B cell (primary cell): Measurements from ENCODE around the gene RIC8A. TPM values are rescaled to one million over a fixed set of nuclear protein-coding genes. Genes with fewer than 3 reads are reported as not detected.

ENCODE experiments used
- ATAC-seq: fragments of 200-7000 bp; cut with Tn5 transposase; one replicate; pipeline ENCODE4 v1.10.0; 2021; ENCODE audit warnings: low read depth, mild to moderate bottlenecking, moderate number of reproducible peaks, moderate library complexity
- CTCF ChIA-PET: fragments of 350-600 bp; sonication (Branson Sonifier 250); formaldehyde crosslinking; loops from one replicate; lab custom pipeline; 2021; ENCODE audit warnings: antibody characterized with exemption, inconsistent platforms; lab: Charles Lee
- POLR2A ChIA-PET: fragments of 350-600 bp; sonication (Branson Sonifier 250); formaldehyde crosslinking; loops from one replicate; lab custom pipeline; 2021; ENCODE audit warnings: antibody characterized with exemption; lab: Charles Lee
- DNase-seq: peaks from one replicate; pipeline ENCODE4 v3.0.0; 2013
- H2AFZ ChIP-seq: 2 replicates; pipeline ENCODE4 v1.6.1; 2012; ENCODE audit warnings: mild to moderate bottlenecking, low read depth, low read length; ENCODE audit not compliant: insufficient read depth, poor library complexity, severe bottlenecking
- H3K27ac ChIP-seq, 2 donors: 1 replicate in 1 of 2; 2 replicates in 1 of 2; pipeline ENCODE4 v1.5.1; 2012 to 2013; ENCODE audit warnings: low read length in 2 of 2, mild to moderate bottlenecking in 2 of 2, moderate library complexity in 1 of 2
- H3K27me3 ChIP-seq, 4 experiments: fragments of 200-600 bp in 1 of 4; sonication (generic) in 1 of 4; replicated peaks in 1 of 4; 1 replicate in 2 of 4; 2 replicates in 2 of 4; pipeline versions ENCODE4 v1.6.1 to v1.7.0; 2013 to 2016; ENCODE audit warnings: low read length in 3 of 4, mild to moderate bottlenecking in 2 of 4, mixed read lengths in 1 of 4, moderate library complexity in 1 of 4; ENCODE audit not compliant: insufficient read depth in 4 of 4, control insufficient read depth in 3 of 4; ENCODE audit errors: control extremely low read depth in 1 of 4
- H3K36me3 ChIP-seq, 2 experiments: replicated peaks in 1 of 2; 1 replicate in 1 of 2; 2 replicates in 1 of 2; pipeline versions ENCODE4 v1.6.1 to v1.7.1; 2013; ENCODE audit warnings: low read length in 1 of 2; ENCODE audit not compliant: insufficient read depth in 2 of 2, control insufficient read depth in 1 of 2; ENCODE audit errors: control extremely low read depth in 1 of 2, extremely low read depth in 1 of 2
- H3K4me1 ChIP-seq, 2 donors: fragments of 200-600 bp in 1 of 2; sonication (generic) in 1 of 2; 1 replicate in 1 of 2; 2 replicates in 1 of 2; pipeline versions ENCODE4 v1.5.1 to v1.6.1; 2013 to 2017; ENCODE audit warnings: low read length in 2 of 2; ENCODE audit not compliant: control insufficient read depth in 2 of 2, insufficient read depth in 2 of 2
- H3K4me2 ChIP-seq: replicated peaks from 2 replicates; pipeline ENCODE3; 2012; ENCODE audit warnings: mild to moderate bottlenecking, low read depth, low read length; ENCODE audit not compliant: poor library complexity, severe bottlenecking
- H3K4me3 ChIP-seq, 5 experiments: fragments of 200-600 bp in 1 of 5; sonication (generic) in 1 of 5; 1 replicate in 3 of 5; 2 replicates in 2 of 5; pipeline versions ENCODE4 v1.5.1 to v1.7.0; 2011 to 2016; ENCODE audit warnings: low read length in 4 of 5, mild to moderate bottlenecking in 4 of 5, low read depth in 2 of 5, control low read depth in 1 of 5, moderate library complexity in 1 of 5; ENCODE audit not compliant: insufficient read depth in 1 of 5; ENCODE audit errors: control extremely low read depth in 1 of 5, extremely low read depth in 1 of 5
- H3K79me2 ChIP-seq: fragments of 200-600 bp; sonication (generic); one replicate; pipeline ENCODE4 v1.6.0; 2016; ENCODE audit warnings: low read length; ENCODE audit not compliant: control insufficient read depth, insufficient read depth
- H3K9ac ChIP-seq: fragments of 200-600 bp; sonication (generic); 2 replicates; pipeline ENCODE4 v1.6.1; 2017; ENCODE audit warnings: mild to moderate bottlenecking, low read length, moderate library complexity
- H3K9me3 ChIP-seq, 3 donors: one replicate each; pipeline versions ENCODE4 v1.6.1 to v1.7.1; 2013; ENCODE audit warnings: low read length in 2 of 3; ENCODE audit not compliant: control insufficient read depth in 2 of 3, insufficient read depth in 1 of 3; ENCODE audit errors: control extremely low read depth in 1 of 3
- H4K20me1 ChIP-seq: 2 replicates; pipeline ENCODE4 v1.6.0; 2012; ENCODE audit warnings: mild to moderate bottlenecking, low read length; ENCODE audit not compliant: insufficient read depth, control insufficient read depth, poor library complexity, severe bottlenecking
- H3K27ac Mint-ChIP-seq: one replicate; pipeline ENCODE4 v1.8.0; 2021; ENCODE audit warnings: mixed read lengths
- H3K27me3 Mint-ChIP-seq: one replicate; pipeline ENCODE4 v1.8.0; 2021; ENCODE audit warnings: mixed read lengths
- H3K4me1 Mint-ChIP-seq: one replicate; pipeline ENCODE4 v1.8.0; 2021; ENCODE audit warnings: mixed read lengths
- H3K4me3 Mint-ChIP-seq: one replicate; pipeline ENCODE4 v1.8.0; 2021; ENCODE audit warnings: mixed read lengths
- H3K9me3 Mint-ChIP-seq: one replicate; pipeline ENCODE4 v1.8.0; 2022; ENCODE audit warnings: mixed read lengths; ENCODE audit not compliant: insufficient read depth
- EZH2 ChIP-seq: IDR thresholded peaks from 2 replicates; pipeline ENCODE4 v1.6.1; 2012; ENCODE audit warnings: borderline replicate concordance, low read depth, mild to moderate bottlenecking, moderate library complexity, low read length; ENCODE audit not compliant: insufficient read depth, poor library complexity, severe bottlenecking
- WGBS: methylation state at CpG from one replicate; pipeline ENCODE4 v1.1.5; 2013; ENCODE audit warnings: missing lambda C conversion rate; ENCODE audit not compliant: insufficient coverage; 5-methylcytosine and 5-hydroxymethylcytosine counted together
- intact Hi-C: fragments of 100-400 bp; cut with micrococcal nuclease; formaldehyde crosslinking; loops from one replicate; pipeline ENCODE4 v1.10.0; 2022
- polyA plus RNA-seq: library from polyadenylated mRNA; depleted of rRNA; stranded (reverse); fragments of >200 nt; gene quantifications from 2 replicates; pipeline ENCODE4 v1.2.3, GENCODE V29; 2012
- total RNA-seq, 2 donors: library from RNA; stranded (reverse); fragments of 120-200 nt in 1 of 2; gene quantifications; 1 replicate in 1 of 2; 2 replicates in 1 of 2; pipeline versions ENCODE4 v1.2.3 to v1.2.4, GENCODE V29; 2013 to 2022
- TF ChIP-seq, protein P1 (sequence below): fragments of 200-600 bp; IDR thresholded peaks from one replicate; pipeline ENCODE4 v1.8.0; 2022; ENCODE audit warnings: antibody characterized with exemption, mild to moderate bottlenecking

Gene RIC8A
- total and polyA plus RNA-seq, 2 donors (not counting 1 experiment from before 2014, with no cell fraction given) = 100 to 102 TPM

DNA sequence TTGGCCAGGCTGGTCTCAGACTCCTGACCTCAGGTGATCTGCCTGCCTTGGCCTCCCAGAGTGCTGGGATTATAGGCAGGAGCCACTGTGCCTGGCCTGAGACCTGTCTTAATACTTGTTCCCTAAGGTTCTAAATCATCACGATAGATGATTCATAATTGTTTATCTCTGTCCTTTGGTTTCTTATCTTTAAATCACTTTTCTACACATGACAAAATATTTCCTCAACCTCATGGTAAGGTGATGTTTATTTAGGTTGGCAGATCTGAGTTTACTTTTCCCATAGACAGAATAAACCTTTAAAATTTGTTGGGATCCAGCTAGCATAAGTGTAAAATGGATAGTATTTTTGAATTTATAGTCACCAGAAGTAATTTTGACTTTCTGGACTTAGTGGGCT is 32.8 kb downstream of the RIC8A start:
- no peak for ATAC-seq
- no peak overlapping the region for H3K4me3 ChIP-seq
- no peaks in the 10 kb centered on the region for H3K27me3 Mint-ChIP-seq
- no peaks in the 10 kb centered on the region for H3K9me3 Mint-ChIP-seq
- peaks cover 33% of the 10 kb centered on the region for H3K4me1 Mint-ChIP-seq
- intact Hi-C loops = no loop called here
- ChIA-PET POLR2A (no interaction called here), CTCF (interaction anchor here (1.4 to 3.8 kb wide), 4 partner anchors 11 to 115 kb away, joined by 3 to 29 read pairs (median 12); partner anchors contain the start of genes BET1L and RIC8A)
- TF ChIP-seq, protein P1, sequence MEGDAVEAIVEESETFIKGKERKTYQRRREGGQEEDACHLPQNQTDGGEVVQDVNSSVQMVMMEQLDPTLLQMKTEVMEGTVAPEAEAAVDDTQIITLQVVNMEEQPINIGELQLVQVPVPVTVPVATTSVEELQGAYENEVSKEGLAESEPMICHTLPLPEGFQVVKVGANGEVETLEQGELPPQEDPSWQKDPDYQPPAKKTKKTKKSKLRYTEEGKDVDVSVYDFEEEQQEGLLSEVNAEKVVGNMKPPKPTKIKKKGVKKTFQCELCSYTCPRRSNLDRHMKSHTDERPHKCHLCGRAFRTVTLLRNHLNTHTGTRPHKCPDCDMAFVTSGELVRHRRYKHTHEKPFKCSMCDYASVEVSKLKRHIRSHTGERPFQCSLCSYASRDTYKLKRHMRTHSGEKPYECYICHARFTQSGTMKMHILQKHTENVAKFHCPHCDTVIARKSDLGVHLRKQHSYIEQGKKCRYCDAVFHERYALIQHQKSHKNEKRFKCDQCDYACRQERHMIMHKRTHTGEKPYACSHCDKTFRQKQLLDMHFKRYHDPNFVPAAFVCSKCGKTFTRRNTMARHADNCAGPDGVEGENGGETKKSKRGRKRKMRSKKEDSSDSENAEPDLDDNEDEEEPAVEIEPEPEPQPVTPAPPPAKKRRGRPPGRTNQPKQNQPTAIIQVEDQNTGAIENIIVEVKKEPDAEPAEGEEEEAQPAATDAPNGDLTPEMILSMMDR = no peak
- no peak for TF ChIP-seq EZH2
- no peak overlapping the region for H3K4me2 ChIP-seq
- H3K27me3 ChIP-seq = no peaks in the 10 kb centered on the region
- DNase-seq = no peak
- no peak overlapping the region for H3K4me3 Mint-ChIP-seq
- H3K36me3 ChIP-seq = peaks cover 4 to 47% of the 10 kb centered on the region in 2 experiments
- H3K79me2 ChIP-seq = peaks cover 85% of the 10 kb centered on the region
- H3K4me1 ChIP-seq = peaks cover 15 to 18% of the 10 kb centered on the region in 2 donors
- peaks cover 26% of the 10 kb centered on the region for H4K20me1 ChIP-seq
- no peak overlapping the region for H3K27ac ChIP-seq
- no CpG with 5 or more reads among the region's 1 CpG for WGBS
- H3K9me3 ChIP-seq = no peaks in the 10 kb centered on the region
- H3K9ac ChIP-seq = no peak overlapping the region
- no peak overlapping the region for H3K27ac Mint-ChIP-seq
- no peak overlapping the region for H2AFZ ChIP-seq

DNA sequence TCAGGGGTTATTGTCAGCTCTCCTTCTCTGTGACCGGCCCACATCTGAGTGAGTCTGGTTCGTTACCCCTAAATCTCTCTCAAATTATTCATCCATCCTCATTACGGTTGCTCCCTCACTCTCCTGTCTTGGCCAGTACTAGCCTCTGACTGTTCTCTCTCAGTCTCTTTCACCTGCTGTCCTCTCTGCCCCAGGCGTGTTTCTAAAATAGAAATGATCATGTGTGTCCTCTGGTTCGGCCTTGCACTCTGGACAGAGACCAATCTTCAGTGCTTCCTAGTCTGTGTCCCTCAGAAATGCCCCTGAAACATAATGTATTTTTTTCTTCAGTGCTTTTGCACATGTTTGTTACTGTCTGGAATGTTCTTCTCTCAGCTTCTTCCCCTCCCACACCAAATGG is 34.1 kb downstream of the RIC8A start:
- Histone ChIP-seq H3K4me1 (peaks cover 11 to 12% of the 10 kb centered on the region in 2 donors), H3K4me3 (no peak overlapping the region), H4K20me1 (peaks cover 26% of the 10 kb centered on the region), H3K27me3 (no peaks in the 10 kb centered on the region), H3K9me3 (no peaks in the 10 kb centered on the region), H3K79me2 (peaks cover 85% of the 10 kb centered on the region), H3K9ac (no peak overlapping the region), H3K36me3 (peaks cover 4 to 59% of the 10 kb centered on the region in 2 experiments), H3K27ac (no peak overlapping the region), H2AFZ (no peak overlapping the region), H3K4me2 (no peak overlapping the region)
- DNase-seq (no peak), ATAC-seq (no peak)
- no peak overlapping the region for H3K4me3 Mint-ChIP-seq
- H3K27me3 Mint-ChIP-seq = no peaks in the 10 kb centered on the region
- ChIA-PET CTCF (interaction anchor here (1.3 to 2.7 kb wide), 2 partner anchors 9 to 16 kb away, joined by 4 to 22 read pairs; no protein-coding TSS in a partner anchor), POLR2A (interaction anchor here (0.6 kb wide), 1 partner anchor 19 kb away, joined by 4 read pairs; no protein-coding TSS in a partner anchor)
- WGBS = 98% methylated on average over 4 of the region's 5 CpGs
- H3K9me3 Mint-ChIP-seq = no peaks in the 10 kb centered on the region
- H3K27ac Mint-ChIP-seq = no peak overlapping the region
- H3K4me1 Mint-ChIP-seq = peaks cover 27% of the 10 kb centered on the region
- no peak for TF ChIP-seq EZH2
- TF ChIP-seq, protein P1 = no peak
- intact Hi-C loops = no loop called here
